ENCODE results near the gene DEFB129.

GRCh38 chr20:198225-198624, 28.8 kb upstream of the DEFB129 start:
- no peak for TF ChIP-seq CTCF (IDR thresholded peaks at IDR 0.05 in 2 of 3, conservative IDR thresholded peaks at IDR 0.05 in 1 of 3; ENCODE audit: control insufficient read depth in 2 of 3, extremely low read depth in 1 of 3, insufficient read depth in 1 of 3, low read depth in 3 of 3, low read length in 3 of 3)
- no peak for TF ChIP-seq GABPA (IDR thresholded peaks at IDR 0.05; ENCODE audit: low read depth)
- TF ChIP-seq EZH2 (IDR thresholded peaks at IDR 0.05; ENCODE audit: borderline replicate concordance, control insufficient read depth, low read depth, low read length) = no peak
- no peak for TF ChIP-seq CREB1 (IDR thresholded peaks at IDR 0.05; ENCODE audit: low read depth)
- TF ChIP-seq EP300 (IDR thresholded peaks at IDR 0.05; ENCODE audit: borderline replicate concordance in 1 of 2, control insufficient read depth in 1 of 2, low read depth in 2 of 2, low read length in 2 of 2) = no peak
- TF ChIP-seq ATF3 (IDR thresholded peaks at IDR 0.05; ENCODE audit: borderline replicate concordance, extremely low read depth, low read depth, low read length) = no peak
- TF ChIP-seq, protein P1, sequence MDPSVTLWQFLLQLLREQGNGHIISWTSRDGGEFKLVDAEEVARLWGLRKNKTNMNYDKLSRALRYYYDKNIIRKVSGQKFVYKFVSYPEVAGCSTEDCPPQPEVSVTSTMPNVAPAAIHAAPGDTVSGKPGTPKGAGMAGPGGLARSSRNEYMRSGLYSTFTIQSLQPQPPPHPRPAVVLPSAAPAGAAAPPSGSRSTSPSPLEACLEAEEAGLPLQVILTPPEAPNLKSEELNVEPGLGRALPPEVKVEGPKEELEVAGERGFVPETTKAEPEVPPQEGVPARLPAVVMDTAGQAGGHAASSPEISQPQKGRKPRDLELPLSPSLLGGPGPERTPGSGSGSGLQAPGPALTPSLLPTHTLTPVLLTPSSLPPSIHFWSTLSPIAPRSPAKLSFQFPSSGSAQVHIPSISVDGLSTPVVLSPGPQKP (IDR thresholded peaks at IDR 0.05; ENCODE audit: low read depth, low read length) = no peak
- TF ChIP-seq, protein P2, sequence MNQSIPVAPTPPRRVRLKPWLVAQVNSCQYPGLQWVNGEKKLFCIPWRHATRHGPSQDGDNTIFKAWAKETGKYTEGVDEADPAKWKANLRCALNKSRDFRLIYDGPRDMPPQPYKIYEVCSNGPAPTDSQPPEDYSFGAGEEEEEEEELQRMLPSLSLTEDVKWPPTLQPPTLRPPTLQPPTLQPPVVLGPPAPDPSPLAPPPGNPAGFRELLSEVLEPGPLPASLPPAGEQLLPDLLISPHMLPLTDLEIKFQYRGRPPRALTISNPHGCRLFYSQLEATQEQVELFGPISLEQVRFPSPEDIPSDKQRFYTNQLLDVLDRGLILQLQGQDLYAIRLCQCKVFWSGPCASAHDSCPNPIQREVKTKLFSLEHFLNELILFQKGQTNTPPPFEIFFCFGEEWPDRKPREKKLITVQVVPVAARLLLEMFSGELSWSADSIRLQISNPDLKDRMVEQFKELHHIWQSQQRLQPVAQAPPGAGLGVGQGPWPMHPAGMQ (IDR thresholded peaks at IDR 0.05; ENCODE audit: borderline replicate concordance) = no peak
- no peak for TF ChIP-seq RAD21 (IDR thresholded peaks at IDR 0.05; ENCODE audit: insufficient read depth, low read depth, low read length)

Data from GM12878 (cell line).